ENCODE measurements around the gene HUWE1. TPM values are rescaled to one million over a fixed set of nuclear protein-coding genes. Genes with fewer than 3 reads are reported as not detected.

Gene HUWE1, protein sequence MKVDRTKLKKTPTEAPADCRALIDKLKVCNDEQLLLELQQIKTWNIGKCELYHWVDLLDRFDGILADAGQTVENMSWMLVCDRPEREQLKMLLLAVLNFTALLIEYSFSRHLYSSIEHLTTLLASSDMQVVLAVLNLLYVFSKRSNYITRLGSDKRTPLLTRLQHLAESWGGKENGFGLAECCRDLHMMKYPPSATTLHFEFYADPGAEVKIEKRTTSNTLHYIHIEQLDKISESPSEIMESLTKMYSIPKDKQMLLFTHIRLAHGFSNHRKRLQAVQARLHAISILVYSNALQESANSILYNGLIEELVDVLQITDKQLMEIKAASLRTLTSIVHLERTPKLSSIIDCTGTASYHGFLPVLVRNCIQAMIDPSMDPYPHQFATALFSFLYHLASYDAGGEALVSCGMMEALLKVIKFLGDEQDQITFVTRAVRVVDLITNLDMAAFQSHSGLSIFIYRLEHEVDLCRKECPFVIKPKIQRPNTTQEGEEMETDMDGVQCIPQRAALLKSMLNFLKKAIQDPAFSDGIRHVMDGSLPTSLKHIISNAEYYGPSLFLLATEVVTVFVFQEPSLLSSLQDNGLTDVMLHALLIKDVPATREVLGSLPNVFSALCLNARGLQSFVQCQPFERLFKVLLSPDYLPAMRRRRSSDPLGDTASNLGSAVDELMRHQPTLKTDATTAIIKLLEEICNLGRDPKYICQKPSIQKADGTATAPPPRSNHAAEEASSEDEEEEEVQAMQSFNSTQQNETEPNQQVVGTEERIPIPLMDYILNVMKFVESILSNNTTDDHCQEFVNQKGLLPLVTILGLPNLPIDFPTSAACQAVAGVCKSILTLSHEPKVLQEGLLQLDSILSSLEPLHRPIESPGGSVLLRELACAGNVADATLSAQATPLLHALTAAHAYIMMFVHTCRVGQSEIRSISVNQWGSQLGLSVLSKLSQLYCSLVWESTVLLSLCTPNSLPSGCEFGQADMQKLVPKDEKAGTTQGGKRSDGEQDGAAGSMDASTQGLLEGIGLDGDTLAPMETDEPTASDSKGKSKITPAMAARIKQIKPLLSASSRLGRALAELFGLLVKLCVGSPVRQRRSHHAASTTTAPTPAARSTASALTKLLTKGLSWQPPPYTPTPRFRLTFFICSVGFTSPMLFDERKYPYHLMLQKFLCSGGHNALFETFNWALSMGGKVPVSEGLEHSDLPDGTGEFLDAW (N-terminal part only)
- 131 and 139 TPM in 2 replicates for total RNA-seq

DNA sequence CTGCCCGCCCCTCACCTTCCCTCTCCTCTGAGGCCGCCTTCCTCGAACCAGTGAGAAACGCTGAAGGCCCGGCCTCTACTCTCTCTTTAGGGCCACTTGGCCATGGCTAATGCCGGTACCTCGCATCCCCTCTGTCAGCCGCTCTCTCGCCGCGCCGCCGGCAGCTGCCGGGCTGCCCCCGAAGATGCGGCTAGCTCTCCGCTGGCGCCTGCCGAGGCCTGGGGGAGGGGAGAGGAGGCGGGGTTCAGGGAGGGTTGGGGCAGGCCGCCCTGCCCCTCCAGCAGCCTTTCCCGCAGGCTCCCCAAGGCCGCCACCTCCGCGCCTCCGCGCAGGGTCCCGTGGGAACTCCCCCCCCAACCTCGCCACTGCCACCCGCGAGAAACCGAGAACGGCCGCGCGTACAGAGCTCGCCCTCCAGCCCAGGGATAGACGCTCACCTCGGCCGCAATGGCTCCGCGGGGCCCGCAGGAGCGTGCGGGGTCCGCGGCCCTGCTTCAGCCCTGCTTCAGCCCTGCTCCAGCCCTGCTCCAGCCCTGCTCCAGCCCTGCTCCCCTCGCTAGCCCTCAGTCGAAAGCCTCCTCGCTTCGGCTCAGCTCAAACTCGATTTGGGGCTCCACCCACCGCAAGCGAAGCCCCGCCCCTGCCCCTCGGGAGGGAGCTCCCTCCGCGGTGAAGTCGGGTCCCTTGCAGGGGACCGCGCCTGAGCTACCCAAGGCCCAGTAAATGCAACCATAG is at the start of gene HUWE1:
HUWE1 (minus strand) TSS at position 569 of the 735 bp plus-strand sequence. CDS start 32,612 bp downstream, outside the sequence.

